Mucosa of gallbladder (tissue), 1 donor: ENCODE data around the gene POF1B. TPM values are rescaled to one million over a fixed set of nuclear protein-coding genes. Genes with fewer than 3 reads are reported as not detected.
A peak's percentile ranks its signal among the peaks of the same experiment; 100 is the strongest.
"Not testable (repeated sequence)": the region's sequence is repeated elsewhere in the genome, so short reads cannot be mapped to it uniquely, and the experiment has no call there.

Source experiments
- DNase-seq: peaks from one replicate; pipeline ENCODE4 v3.0.0-alpha.2; 2020; ENCODE audit warnings: low spot score
- total RNA-seq: library from RNA; stranded (reverse); gene quantifications from one replicate; pipeline ENCODE4 v1.2.1, GENCODE V29; 2021
- donor health status: DM: no; HTN: no; CAD: no.

Gene POF1B, protein sequence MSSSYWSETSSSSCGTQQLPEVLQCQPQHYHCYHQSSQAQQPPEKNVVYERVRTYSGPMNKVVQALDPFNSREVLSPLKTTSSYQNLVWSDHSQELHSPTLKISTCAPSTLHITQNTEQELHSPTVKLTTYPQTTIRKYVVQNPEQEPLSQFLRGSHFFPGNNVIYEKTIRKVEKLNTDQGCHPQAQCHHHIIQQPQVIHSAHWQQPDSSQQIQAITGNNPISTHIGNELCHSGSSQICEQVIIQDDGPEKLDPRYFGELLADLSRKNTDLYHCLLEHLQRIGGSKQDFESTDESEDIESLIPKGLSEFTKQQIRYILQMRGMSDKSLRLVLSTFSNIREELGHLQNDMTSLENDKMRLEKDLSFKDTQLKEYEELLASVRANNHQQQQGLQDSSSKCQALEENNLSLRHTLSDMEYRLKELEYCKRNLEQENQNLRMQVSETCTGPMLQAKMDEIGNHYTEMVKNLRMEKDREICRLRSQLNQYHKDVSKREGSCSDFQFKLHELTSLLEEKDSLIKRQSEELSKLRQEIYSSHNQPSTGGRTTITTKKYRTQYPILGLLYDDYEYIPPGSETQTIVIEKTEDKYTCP
- 34.4 TPM for total RNA-seq

GRCh38 chrX:85379174-85379907 lies at the start of gene POF1B:
Gene POF1B, minus strand, starts transcription at chrX:85379665. Its CDS starts 211 bp downstream, at chrX:85379454.
- DNase-seq = peak; percentile 67

DNA sequence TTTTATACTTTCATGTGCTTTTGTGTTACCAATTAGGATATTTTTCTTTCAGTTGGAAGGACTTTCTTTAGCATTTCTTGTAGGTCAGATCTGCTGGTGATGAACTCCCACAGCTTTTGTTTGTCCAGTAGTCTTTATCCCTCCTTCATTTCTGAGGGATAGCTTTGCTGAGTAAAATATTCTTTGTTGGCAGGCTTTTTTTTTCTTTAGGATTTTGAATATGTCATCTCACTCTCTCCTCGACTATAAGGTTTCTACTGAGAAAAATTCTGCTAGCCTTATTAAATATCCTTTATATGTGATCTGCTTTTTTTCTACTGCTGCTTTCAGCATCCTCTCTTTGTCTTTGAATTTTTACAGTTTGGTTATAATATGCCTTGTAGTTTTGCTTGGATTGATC lies 49.6 kb upstream of the POF1B start:
- DNase-seq = no peak

DNA sequence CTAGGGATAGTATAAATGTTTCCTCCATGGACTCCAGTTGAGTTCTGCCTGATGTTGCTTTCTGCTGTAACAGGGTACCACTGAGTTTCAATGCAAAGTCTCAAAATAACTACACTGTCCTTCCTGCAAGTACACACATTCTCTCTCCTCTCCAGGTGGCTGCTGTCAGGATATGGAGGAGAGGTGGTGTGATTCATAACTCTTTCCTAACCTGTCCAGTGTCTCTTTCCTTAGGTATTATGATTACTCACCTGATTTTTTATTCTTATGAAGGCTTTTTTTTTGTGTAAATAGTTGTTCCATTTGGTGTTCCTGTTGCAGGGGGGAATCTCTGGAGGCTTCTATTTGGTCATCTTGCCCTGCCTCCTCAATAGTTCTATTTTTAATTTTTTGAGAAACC lies 39.8 kb upstream of the POF1B start:
- DNase-seq = no peak

DNA sequence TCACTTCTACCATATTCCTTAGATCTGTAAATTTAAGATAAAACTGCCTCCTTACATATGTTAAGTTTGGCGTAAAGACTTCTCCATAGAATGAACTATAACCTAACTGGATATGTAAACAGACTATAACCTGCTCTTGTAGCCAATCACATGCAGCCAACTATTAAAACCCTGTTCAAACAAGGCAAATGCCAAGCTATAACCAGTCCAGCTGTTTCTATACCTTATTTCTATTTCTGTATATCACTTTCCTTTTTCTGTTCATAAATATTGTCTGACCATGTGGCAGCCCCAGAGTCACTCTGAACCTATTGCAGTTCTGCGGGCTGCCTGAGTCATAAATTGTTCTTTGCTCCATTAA lies 12.4 kb upstream of the POF1B start:
- no peak for DNase-seq

DNA sequence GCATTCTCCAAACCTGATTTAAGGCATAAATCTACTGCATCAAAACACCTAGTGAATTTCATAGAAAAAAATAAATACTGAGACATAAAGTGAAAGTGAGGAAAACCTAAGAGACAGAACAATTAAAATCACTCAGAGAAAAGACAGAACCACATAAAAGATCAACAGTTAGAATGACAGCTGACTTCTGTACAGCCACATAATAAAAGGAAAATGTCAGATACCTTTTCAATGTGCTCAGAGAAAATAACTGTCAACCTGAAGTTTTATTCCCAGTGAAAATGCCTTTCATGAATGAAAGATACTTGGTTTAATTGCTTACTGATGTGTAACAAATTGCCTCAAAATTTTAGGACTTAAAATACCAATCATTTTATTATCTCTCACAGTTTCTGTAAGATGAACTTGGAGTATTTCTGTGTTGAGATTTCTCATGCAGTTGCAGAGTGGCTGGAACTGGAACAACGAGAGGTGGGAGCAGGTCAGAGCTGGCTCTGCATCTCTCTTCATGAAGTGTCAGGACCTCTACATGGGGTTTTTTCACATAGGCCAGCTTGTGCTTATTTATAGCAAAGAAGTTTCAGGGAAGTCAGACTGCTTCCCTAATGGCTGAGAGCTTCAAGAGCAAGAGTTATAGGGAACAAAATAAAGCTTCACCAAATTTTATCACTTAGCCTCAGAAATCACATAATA lies 11.9 kb upstream of the POF1B start:
- DNase-seq = no peak

DNA sequence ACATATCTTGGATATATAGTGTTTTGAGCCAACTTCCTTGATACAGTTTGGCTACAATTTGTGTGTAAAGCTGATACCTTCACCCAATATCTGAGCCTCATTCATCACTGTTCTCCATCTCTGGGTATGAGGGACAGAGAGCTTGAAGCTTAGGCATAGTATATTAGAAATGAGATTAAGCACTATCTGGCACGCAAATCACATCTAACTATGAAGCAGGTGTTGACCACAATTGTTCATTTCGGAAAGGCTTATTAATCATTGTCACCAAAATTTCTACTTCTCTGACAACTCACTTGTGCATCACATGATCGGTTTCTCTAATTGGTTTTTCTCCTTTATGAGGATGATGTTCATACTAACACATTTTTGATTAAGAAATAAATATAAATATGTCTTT lies 2.1 kb upstream of the POF1B start:
- DNase-seq = no peak

DNA sequence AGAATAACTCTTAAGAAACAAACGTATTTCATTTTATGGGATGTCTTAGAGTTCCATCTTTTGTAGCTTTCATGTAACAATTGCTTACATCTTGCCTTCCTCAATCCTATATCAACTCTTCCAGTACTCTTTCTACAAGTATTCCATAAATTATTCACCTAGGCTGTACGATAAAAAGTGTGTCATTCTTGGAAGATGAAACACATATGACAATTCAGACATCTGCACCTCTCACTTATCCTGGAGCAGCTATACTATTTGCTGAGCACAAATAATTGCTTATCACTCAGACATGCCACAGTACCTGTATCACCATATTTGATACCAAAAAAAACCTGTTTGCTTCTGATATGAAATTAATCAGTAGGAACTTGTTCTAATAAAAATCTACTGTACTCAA lies 1.0 kb downstream of the POF1B start:
- DNase-seq = no peak

- peak; percentile 10 for DNase-seq
Measured at GRCh38 chrX:85375333-85375738, 4.1 kb downstream of the POF1B start.

- DNase-seq = no peak
Measured at GRCh38 chrX:85365370-85365995, 14.0 kb downstream of the POF1B start.

GRCh38 chrX:85359051-85359450 lies 20.4 kb downstream of the POF1B start:
- DNase-seq = no peak

GRCh38 chrX:85345523-85345922 lies 33.9 kb downstream of the POF1B start:
- no peak for DNase-seq

DNA sequence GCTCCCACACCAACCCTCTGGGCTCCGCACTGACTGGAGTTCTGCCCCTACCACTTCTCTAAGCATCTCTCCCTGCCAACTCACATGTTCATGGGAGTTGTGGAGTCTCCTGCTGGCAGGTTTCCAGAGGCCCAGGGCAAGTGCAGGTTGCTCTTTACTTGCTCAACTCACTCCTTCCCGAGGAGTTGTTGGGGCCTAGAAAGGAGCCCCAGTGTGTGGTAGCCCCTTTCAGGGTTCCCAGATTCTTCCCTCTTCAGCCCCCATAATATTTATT lies 52.5 kb downstream of the POF1B start:
- no peak for DNase-seq

DNA sequence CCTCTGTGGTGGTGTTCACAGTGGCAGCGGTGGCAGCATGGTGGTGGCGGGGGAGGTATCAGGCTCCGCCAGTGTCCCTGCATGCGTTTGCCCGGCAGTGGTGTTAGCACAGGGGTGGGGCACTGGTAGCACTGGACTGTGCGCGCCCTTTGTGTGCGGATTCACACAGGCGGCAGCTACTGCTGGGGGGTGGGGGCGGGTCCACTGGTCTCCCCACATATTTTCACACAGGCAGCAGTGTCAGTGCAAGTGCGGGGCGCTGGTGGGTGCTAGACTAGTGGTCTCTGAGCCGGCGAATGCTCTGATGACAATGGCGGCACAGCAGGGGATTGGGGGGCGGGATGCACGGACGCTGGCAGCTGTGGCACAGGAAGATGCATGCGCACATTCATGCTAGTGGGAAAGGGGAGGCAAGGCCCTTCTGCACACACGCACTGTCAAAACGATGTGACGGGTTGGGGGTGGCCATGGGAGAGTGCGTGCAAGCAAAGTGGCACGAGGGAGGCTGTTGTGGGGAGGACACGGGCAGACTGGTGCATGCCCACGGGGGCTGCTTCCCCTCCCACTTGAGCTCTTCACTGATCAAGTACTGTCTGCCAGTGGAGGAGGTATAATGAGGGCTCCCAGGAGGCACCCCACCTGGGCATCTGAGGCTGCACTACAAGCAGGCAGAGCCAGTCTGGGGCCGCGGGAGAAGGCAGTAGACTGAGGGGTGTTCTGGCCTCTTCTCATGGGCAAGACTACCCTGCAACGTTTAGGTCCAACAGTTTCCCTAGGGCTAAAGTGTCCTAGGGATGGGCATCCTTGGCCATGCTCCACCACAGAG lies 53.0 kb downstream of the POF1B start:
- no peak for DNase-seq

DNA sequence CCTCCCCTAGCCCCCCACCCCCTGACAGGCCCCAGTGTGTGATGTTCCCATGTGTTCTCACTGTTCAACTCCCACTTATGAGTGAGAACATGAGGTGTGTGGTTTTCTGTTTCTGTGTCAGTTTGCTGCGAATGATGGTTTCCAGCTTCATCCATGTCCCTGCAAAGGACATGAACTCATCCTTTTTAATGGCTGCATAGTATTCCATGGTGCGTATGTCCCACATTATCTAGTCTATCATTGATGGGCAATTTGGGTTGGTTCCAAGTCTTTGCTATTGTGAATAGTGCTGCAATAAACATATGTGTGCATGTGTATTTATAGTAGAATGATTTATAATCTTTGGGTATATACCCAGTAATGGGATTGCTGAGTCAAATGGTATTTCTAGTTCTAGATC lies 68.1 kb downstream of the POF1B start:
- DNase-seq = not testable (repeated sequence)

- no peak for DNase-seq
Measured at GRCh38 chrX:85309717-85310116, 69.7 kb downstream of the POF1B start.

GRCh38 chrX:85303544-85303943 lies 75.9 kb downstream of the POF1B start:
- no peak for DNase-seq

GRCh38 chrX:85288992-85289723 lies 90.3 kb downstream of the POF1B start:
- no peak for DNase-seq

DNA sequence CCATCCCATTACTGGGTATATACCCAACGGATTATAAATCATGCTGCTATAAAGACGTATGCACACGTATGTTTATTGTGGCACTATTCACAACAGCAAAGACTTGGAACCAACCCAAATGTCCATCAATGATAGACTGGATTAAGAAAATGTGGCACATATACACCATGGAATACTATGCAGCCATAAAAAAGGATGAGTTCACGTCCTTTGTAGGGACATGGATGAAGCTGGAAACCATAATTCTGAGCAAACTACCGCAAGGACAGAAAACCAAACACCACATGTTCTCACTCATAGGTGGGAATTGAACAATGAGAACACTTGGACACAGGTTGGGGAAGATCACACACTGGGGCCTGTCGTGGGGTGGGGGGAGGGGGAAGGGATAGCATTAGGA lies 94.2 kb downstream of the POF1B start:
- DNase-seq = not testable (repeated sequence)

- DNase-seq = no peak
Measured at GRCh38 chrX:85244450-85245211, 134.8 kb downstream of the POF1B start.
